ENCODE data around the gene GARNL3. TPM values are rescaled to one million over a fixed set of nuclear protein-coding genes. Genes with fewer than 3 reads are reported as not detected.

GARNL3 gene
- total and polyA plus RNA-seq, 2 experiments from 2014 or later, result 8.7 to 21.9 TPM

- TF ChIP-seq CREB1 (CRISPR knock-in tag; IDR thresholded peaks at IDR 0.05; ENCODE audit: low read depth) (no peak), REST (IDR thresholded peaks at IDR 0.05; ENCODE audit: unreplicated experiment) (no peak), POLR2AphosphoS5 (IDR thresholded peaks at IDR 0.05; ENCODE audit: low read depth) (no peak), JUNB (IDR thresholded peaks at IDR 0.05; ENCODE audit: unreplicated experiment) (no peak), STAT1 (IDR thresholded peaks at IDR 0.05; ENCODE audit: unreplicated experiment) (no peak), ETS1 (IDR thresholded peaks at IDR 0.05) (no peak), NANOG (IDR thresholded peaks at IDR 0.05; ENCODE audit: borderline replicate concordance) (no peak)
Observed at GRCh38 chr9:127438394-127438793, 173.8 kb downstream of the GARNL3 start (continued).

Other genes with a start within 250 kb of the GARNL3 start
- gene ANGPTL2, start 142.1 kb upstream of the GARNL3 start, total RNA-seq (2014; rRNA removed; shearing (Covaris generic)), result 5.2 and 7.1 TPM in 2 replicates
- 2.9 and 3.1 TPM in 2 replicates for gene ANGPTL2, start 142.1 kb upstream of the GARNL3 start, polyA plus RNA-seq (2016; fragmentation: Nextera tagmentation; extraction: Ambion mirVana)
- 28.9 and 34.1 TPM in 2 replicates for gene SLC2A8, start 132.4 kb downstream of the GARNL3 start, total RNA-seq (2014; rRNA removed; shearing (Covaris generic))
- gene SLC2A8, start 132.4 kb downstream of the GARNL3 start, polyA plus RNA-seq (2016; fragmentation: Nextera tagmentation; extraction: Ambion mirVana), result 16.3 and 18.9 TPM in 2 replicates
- gene ZNF79, start 159.6 kb downstream of the GARNL3 start, total RNA-seq (2014; rRNA removed; shearing (Covaris generic)), result 5.8 and 6.3 TPM in 2 replicates
- 2.2 and 2.9 TPM in 2 replicates for gene ZNF79, start 159.6 kb downstream of the GARNL3 start, polyA plus RNA-seq (2016; fragmentation: Nextera tagmentation; extraction: Ambion mirVana)
- 1,947 and 2,596 TPM in 2 replicates for gene RPL12, start 186.6 kb downstream of the GARNL3 start, total RNA-seq (2014; rRNA removed; shearing (Covaris generic))
- gene RPL12, start 186.6 kb downstream of the GARNL3 start, polyA plus RNA-seq (2016; fragmentation: Nextera tagmentation; extraction: Ambion mirVana), result 2,121 and 2,369 TPM in 2 replicates
- gene LRSAM1, start 186.7 kb downstream of the GARNL3 start, total RNA-seq (2014; rRNA removed; shearing (Covaris generic)), result 16.9 and 21.9 TPM in 2 replicates
- gene LRSAM1, start 186.7 kb downstream of the GARNL3 start, polyA plus RNA-seq (2016; fragmentation: Nextera tagmentation; extraction: Ambion mirVana), result 12.8 and 16.1 TPM in 2 replicates